ENCODE measurements around the gene CS.
"Not testable (repeated sequence)": the region's sequence is repeated elsewhere in the genome, so short reads cannot be mapped to it uniquely, and the experiment has no call there.

The CS gene

GRCh38 chr12:56274299-56274698, 25.8 kb downstream of the CS start:
- DNase-seq: no peak

GRCh38 chr12:56272468-56272867, 27.7 kb downstream of the CS start:
- not testable (repeated sequence) for DNase-seq

GRCh38 chr12:56271031-56271430, 29.1 kb downstream of the CS start:
- DNase-seq: no peak

GRCh38 chr12:56267443-56268071, 32.6 kb downstream of the CS start:
- no peak for DNase-seq

- peak; percentile 81 to 85 for DNase-seq
Measured at GRCh38 chr12:56266693-56267442, 33.3 kb downstream of the CS start, which contains the start of gene COQ10A. TSS of gene COQ10A (plus strand) at chr12:56266942. CDS start at chr12:56267119, 177 bp downstream.

GRCh38 chr12:56266068-56266692, 34.0 kb downstream of the CS start:
- DNase-seq: not testable (repeated sequence)

GRCh38 chr12:56262955-56263354, 37.2 kb downstream of the CS start:
- DNase-seq: not testable (repeated sequence)

GRCh38 chr12:56261503-56262232, 38.5 kb downstream of the CS start:
- DNase-seq: no peak

- DNase-seq: no peak
Measured at GRCh38 chr12:56260921-56261320, 39.2 kb downstream of the CS start.

- no peak for DNase-seq
Measured at GRCh38 chr12:56260380-56260779, 39.8 kb downstream of the CS start.

GRCh38 chr12:56258820-56259183, 41.3 kb downstream of the CS start:
- no peak for DNase-seq

GRCh38 chr12:56258068-56258819, 41.9 kb downstream of the CS start, which contains the start of gene ANKRD52:
TSS of gene ANKRD52 (minus strand) at chr12:56258384. CDS start at chr12:56258269, 115 bp downstream.
- peak; percentile 69 to 76 for DNase-seq

- DNase-seq: no peak
Measured at GRCh38 chr12:56257491-56258067, 42.6 kb downstream of the CS start.

- DNase-seq: no peak
Measured at GRCh38 chr12:56257071-56257470, 43.1 kb downstream of the CS start.

GRCh38 chr12:56256326-56256960, 43.7 kb downstream of the CS start:
- no peak for DNase-seq

- DNase-seq: no peak
Measured at GRCh38 chr12:56255671-56256070, 44.5 kb downstream of the CS start.

GRCh38 chr12:56253091-56253490, 47.0 kb downstream of the CS start:
- no peak for DNase-seq

- no peak for DNase-seq
Measured at GRCh38 chr12:56252649-56253048, 47.5 kb downstream of the CS start.

GRCh38 chr12:56248711-56249110, 51.4 kb downstream of the CS start:
- no peak for DNase-seq

GRCh38 chr12:56247923-56248322, 52.2 kb downstream of the CS start:
- DNase-seq: no peak

GRCh38 chr12:56244494-56244893, 55.6 kb downstream of the CS start:
- no peak for DNase-seq

Data from hippocampal formation (tissue), 2 donors.